Activated T-helper 9 cell treated with anti-CD3 and anti-CD28 coated beads, Interleukin-2, amount 50 U/mL, for 16 hours (primary cell): Measurements from ENCODE around the gene KRTAP10-12.
"Not testable (repeated sequence)": the region's sequence is repeated elsewhere in the genome, so short reads cannot be mapped to it uniquely, and the experiment has no call there.

Experiments used
- DNase-seq: peaks from one replicate; pipeline ENCODE4 v3.0.0-alpha.2; 2020; ENCODE audit warnings: low read depth

The KRTAP10-12 gene

GRCh38 chr21:44670642-44671432 lies 26.1 kb upstream of the KRTAP10-12 start:
- no peak for DNase-seq

- no peak for DNase-seq
Observed at GRCh38 chr21:44671911-44672310, 25.1 kb upstream of the KRTAP10-12 start.

- no peak for DNase-seq
Observed at GRCh38 chr21:44677881-44678280, 19.1 kb upstream of the KRTAP10-12 start.

- no peak for DNase-seq
Observed at GRCh38 chr21:44681152-44681551, 15.8 kb upstream of the KRTAP10-12 start.

DNA sequence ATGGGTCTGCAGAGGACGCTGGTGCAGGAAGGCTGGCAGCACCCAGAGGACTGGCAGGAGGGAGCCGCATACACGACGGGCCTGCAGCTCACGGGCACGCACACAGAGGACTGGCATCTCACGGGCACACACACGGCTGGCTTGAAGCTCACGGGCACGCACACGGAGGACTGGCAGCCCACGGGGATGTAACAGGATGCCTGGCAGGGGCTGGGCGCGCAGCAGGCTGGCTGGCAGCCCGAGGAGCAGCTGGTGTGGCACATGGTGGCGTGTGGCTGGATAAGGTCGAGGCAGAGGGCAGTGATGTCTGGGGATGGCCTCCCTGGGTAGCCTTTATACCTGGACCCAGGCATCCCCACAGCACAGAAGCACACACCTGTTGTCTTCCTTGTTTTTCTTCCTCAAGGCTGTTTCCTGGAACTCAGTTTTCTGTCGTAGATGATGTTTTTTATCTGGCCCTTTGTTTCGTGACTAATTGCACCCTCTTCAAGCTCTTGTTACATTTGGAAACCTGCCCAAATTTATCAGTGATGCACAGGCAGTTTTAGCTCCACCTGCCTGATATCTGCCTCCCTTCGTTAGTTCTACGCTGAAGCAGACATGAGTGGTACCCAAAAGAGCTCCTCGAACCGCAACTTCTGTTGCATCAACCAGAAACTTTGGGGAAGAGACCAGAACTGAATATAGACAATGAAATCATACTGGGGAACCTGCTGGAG lies 15.0 kb upstream of the KRTAP10-12 start, which contains the start of gene KRTAP12-1:
KRTAP12-1 (minus strand) TSS at position 303 of the 719 bp plus-strand sequence; CDS start at position 263, 40 bp downstream.
- no peak for DNase-seq

DNA sequence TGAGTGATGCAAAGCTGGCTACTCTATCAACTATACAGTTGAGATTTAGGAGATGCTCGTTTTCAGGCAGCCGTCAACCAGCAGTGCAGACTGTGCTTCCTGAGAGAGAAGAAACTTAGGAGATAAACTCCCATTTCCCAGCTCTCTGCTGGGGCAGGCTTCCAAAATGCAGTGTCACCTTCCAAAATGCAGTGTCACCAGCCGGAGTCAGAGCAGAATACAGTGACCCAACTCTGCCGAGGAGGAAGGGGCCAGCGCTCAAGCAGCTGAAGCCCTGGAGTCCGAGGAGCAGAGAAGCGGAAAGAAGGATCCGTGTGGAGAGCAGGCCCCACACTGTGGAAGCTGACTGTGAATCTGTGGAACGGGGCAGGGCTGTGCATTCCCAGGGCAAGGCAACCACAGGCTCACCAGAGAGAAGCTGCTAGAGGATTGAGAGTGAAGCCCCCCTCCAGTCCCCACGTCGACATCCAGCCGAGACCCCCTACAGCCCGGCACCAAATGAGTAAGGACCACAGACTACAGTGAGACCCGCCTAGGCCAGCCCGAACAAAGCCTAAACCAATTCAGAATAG lies 14.3 kb upstream of the KRTAP10-12 start:
- no peak for DNase-seq

- DNase-seq = no peak
Observed at GRCh38 chr21:44684077-44684476, 12.9 kb upstream of the KRTAP10-12 start.

GRCh38 chr21:44684483-44684882 lies 12.5 kb upstream of the KRTAP10-12 start:
- no peak for DNase-seq

DNA sequence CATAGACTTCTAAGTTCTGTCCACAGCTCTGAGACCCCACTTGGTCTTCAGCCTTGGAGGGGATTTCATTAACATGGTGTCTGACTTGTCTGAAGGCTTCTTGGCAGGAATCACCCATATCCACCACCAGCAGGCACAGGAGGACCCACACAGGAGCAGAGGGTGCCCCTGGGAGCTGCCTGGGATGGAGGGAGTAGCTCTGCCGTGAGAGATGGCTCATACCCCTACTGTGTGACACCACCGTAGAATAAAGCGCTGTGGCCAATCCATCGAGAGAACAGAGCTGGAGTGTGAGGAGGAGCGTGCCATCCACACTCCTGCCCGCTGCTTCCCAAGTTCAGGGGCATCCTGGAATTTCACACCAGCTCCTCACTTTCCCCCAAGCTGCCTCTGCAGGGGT lies 11.9 kb upstream of the KRTAP10-12 start:
- DNase-seq = not testable (repeated sequence)

GRCh38 chr21:44686000-44686781 lies 10.8 kb upstream of the KRTAP10-12 start:
- DNase-seq = no peak

DNA sequence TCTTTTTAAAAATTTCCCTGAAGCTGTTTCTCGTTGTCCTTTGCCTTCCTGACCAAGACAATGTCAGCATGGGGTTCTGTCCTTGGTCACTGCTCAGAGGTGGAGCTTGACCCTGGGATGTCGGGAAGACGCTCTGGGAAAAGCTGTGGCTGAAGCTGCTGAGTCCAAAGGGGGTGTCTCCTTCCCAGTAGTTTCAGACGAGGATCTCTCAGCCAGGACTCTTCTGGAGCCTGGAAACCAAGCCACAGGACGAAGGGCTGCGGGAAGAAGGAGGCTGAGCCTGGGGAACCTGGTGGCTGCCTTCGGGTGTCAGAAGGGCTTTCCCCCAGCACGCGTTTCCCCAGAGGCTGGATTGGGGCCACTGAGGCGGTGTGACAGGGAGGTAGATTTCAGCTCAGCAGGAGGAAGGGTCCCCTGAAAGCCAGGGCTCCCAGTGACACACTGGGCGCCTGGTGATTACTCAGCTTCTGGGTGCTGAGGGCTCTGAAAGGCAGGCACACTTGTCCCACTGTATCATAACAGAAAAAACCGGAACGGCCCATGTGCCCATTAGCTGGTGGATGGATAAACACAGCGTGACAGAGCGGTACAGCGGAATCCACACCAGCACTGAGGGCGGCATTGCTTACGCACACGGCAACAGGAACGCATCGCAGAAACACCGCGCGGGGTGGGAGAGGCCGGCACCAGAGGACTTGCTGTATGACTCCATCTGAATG lies 10.0 kb upstream of the KRTAP10-12 start:
- DNase-seq = no peak

DNA sequence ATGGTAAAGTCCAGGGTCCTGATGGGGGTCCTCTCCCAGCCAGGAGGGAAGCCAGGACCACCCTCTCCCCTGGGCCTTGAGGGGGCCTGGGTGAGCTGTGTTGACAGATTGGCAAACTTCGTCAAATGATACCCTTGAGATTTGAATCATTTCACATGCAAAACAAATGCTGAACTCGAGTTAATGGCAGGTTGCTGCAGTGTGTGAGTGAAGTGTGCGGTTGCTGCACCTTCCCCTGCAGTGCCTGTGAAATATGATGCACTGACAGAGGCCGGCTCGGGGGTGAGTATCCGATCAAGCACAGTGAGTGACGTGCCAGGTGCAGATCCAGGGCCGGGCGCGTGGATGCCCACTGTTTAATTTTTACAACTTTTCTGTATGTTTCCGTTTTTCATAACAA lies 9.3 kb upstream of the KRTAP10-12 start:
- DNase-seq = no peak

GRCh38 chr21:44689740-44690139 lies 7.2 kb upstream of the KRTAP10-12 start:
- not testable (repeated sequence) for DNase-seq

GRCh38 chr21:44691686-44692085 lies 5.3 kb upstream of the KRTAP10-12 start:
- DNase-seq = no peak

DNA sequence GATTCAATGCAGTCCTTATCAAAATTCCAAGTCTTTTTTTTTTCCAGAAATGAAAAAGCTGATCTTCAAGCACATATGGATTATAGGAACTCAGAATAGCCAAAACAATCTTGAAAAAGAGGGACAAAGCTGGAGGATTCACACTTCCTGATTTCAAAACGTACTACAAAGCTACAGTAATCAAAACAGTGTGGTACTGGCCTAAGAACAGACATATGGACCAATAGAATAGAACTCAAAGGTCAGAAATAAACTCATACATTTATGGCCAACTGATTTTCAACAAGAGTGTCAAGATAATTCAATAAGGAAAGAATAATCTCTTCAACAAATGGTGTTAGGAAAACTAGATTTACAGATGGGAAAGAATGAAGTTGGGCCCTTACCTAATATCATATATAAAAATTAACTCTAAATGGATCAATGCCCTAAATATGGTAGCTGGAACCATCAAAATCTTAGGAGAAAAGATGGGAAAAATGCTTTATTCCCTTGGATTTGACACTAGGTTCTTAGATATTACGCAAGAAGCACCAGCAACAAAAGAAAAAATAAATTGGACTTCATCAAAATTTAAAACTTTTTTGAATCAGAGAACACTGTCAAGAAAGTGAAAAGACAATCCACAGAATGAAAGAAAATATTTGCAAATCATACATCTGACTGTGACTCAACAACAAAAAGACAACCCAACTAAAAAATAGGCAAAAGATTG lies 4.0 kb upstream of the KRTAP10-12 start:
- DNase-seq = no peak

DNA sequence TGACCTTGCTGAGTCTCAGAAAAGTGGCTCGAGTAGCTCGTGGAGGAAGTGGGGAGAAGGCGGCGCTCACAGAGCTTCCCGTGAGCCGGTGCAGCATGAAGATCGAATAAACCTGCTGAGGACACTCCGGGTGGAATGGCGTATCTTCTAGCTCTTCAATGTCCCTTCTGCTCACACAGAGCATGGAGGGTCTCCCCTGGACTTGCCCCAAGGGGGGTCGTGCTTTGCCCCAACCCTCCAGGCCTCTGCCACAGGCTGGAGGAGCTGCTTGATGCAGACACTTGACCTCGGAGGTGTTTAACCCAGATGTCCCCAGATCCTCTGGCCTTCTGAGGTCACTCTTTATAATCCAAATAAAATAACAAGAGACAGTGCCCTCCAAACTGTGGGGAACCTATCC lies 2.2 kb upstream of the KRTAP10-12 start:
- no peak for DNase-seq

DNA sequence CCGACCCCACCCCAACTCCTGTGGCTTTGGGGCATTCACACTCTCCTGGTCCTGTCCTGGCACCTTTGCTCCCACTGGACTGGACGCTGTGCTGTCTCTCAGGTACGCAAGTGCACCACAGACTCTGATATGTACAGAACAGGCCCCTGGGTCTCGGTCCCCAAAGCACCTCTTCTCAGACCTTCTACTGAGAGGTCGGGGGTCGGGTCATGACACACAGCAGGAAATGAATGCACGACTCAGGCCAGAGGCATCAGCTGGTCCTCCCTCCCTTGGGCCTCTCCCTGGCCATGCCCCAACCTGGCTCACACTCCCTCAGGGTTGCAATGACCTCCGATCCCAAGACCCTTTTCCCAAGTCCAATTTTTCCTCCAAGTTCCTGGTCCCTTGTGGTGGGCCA lies 1.8 kb upstream of the KRTAP10-12 start:
- DNase-seq = no peak

GRCh38 chr21:44695641-44696040 lies 1.3 kb upstream of the KRTAP10-12 start:
- no peak for DNase-seq

DNA sequence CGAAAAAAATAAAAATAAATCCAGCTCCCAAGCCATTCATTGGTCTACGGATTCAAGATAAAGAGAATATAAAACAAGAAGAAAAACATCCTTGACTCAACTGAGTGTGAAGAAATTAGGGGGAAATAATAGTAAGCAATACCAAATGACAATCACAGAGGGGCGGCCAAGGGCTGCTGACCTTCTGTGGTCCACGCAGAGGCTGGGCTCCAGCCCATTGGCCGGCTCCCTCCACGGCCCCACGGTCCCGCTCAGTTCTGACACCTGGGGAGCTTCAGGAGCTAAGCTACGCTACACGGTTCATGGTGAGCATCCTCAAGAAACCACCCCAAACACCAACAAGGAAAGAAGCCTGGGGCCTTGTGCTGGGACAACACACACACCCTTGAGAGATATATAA lies 400 bp upstream of the KRTAP10-12 start:
- DNase-seq = no peak

GRCh38 chr21:44697811-44698734 lies 1.1 kb downstream of the KRTAP10-12 start:
- DNase-seq = no peak
